ENCODE data around the gene MAN2A1. TPM values are rescaled to one million over a fixed set of nuclear protein-coding genes. Genes with fewer than 3 reads are reported as not detected.

Gene MAN2A1
- total RNA-seq, 4 donors from 2014 or later = 53.1 to 83.6 (median 59.3) TPM

DNA sequence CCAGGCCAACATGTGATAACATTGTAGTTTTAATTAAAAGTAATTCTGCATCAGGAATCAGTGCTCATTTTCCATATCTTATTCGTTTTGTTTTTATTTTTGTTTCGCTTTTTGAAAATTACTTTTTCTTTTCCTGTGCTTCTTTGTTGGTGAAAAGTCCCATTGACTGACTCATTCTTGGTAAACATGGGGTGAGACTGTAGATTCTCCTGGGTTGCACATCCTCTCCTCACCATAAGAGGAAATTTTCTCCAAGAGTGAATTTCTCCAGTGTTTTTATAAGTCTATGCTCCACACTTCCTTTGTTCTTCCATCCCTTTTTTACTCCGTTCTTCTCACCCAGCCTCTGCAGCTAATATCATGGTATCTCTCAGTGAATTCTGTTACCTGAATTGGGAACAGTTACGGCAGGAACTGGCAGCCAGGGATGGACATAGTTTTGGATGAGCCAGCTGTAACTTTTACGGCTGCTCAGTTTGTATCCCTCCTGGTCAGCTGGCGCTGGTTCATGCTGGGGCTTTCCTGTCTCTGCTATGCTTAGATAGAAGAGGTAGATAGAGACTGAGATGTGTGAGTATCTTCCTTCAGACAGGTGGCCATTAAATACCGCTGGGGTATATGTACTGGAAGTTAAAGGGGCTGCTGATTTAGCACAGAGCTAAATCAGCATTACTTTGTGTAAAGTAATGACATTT, 80.0 kb downstream of the MAN2A1 start:
- Histone ChIP-seq H3K27me3 (no peaks in the 10 kb centered on the region), H3K4me1 (no peaks in the 10 kb centered on the region), H3K36me3 (no peaks in the 10 kb centered on the region), H3K4me3 (replicated peaks in 1 of 3) (no peak overlapping the region), H3K9me3 (no peaks in the 10 kb centered on the region), H3K27ac (no peak overlapping the region)
- 94 to 95% methylated on average over 7 of the region's 7 CpGs for WGBS, 2 donors
- intact Hi-C loops (cut with DNase I) = no loop called here
- no peak for DNase-seq
- no peak for TF ChIP-seq POLR2A (IDR thresholded peaks at IDR 0.05)
- TF ChIP-seq, protein P1, sequence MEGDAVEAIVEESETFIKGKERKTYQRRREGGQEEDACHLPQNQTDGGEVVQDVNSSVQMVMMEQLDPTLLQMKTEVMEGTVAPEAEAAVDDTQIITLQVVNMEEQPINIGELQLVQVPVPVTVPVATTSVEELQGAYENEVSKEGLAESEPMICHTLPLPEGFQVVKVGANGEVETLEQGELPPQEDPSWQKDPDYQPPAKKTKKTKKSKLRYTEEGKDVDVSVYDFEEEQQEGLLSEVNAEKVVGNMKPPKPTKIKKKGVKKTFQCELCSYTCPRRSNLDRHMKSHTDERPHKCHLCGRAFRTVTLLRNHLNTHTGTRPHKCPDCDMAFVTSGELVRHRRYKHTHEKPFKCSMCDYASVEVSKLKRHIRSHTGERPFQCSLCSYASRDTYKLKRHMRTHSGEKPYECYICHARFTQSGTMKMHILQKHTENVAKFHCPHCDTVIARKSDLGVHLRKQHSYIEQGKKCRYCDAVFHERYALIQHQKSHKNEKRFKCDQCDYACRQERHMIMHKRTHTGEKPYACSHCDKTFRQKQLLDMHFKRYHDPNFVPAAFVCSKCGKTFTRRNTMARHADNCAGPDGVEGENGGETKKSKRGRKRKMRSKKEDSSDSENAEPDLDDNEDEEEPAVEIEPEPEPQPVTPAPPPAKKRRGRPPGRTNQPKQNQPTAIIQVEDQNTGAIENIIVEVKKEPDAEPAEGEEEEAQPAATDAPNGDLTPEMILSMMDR (IDR thresholded peaks at IDR 0.05) = no peak

DNA sequence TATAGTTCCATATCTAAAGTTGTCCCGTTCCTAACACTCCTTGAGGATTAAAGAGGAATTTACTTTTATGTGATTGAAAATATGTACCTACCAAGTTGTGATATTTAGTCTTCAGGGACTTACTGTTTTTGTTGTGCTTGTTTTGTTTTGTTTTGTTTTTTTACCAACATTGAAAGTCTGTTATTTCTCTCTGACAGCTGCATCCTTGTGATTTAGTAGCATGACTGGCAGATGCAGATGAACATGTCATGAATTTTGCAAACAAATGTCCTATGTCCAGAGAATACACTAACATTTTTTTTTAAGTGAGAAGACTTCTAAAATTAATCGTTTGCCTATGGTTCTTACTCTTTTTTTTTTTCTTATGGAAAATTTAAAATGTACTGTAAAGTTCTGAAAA, 85.4 kb downstream of the MAN2A1 start:
- TF ChIP-seq, protein P1 (IDR thresholded peaks at IDR 0.05) = no peak
- no peak for TF ChIP-seq POLR2A (IDR thresholded peaks at IDR 0.05)
- Histone ChIP-seq H3K36me3 (no peaks in the 10 kb centered on the region), H3K4me1 (no peaks in the 10 kb centered on the region), H3K4me3 (replicated peaks in 1 of 3) (no peak overlapping the region), H3K27ac (no peak overlapping the region), H3K27me3 (no peaks in the 10 kb centered on the region), H3K9me3 (no peaks in the 10 kb centered on the region)
- no peak for DNase-seq
- WGBS, 2 donors = 93 to 94% methylated on average over 2 of the region's 2 CpGs
- intact Hi-C loops (cut with DNase I) = no loop called here

DNA sequence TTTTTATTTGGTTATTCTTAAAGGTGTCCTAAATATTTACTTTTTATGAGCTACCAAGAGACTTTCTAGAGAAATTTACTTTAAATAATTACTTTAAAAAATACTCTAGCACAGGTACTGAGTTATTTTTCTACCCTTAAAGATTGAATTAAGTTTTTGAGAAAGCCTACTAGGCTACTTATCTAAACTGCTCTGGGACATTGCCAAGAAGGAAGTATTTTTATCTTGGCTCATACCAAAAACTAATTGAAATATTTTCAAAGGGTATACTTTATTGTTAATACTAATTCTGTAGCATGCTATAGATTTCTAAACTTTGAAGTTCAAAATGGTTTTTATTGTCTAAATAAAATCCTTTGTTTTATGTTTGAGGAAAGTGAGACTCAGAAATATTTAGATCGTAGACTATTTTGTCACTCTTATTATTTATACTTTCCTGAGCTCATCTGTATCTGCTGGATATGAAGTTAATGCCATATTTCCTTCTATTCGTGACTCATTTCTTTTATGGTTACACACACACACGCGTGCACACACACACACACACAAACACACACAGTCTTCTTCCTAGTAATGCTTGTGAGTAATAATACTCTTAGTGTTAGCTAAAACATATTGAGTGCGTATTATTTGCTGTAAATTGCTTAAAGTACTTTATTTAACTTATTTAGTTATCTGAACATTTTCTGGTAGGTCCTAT, 89.5 kb downstream of the MAN2A1 start:
- H3K36me3 ChIP-seq = no peaks in the 10 kb centered on the region
- TF ChIP-seq, protein P1 (IDR thresholded peaks at IDR 0.05) = no peak
- TF ChIP-seq POLR2A (IDR thresholded peaks at IDR 0.05) = no peak
- no peak for DNase-seq
- intact Hi-C loops (cut with DNase I) = no loop called here
- H3K27ac ChIP-seq = no peak overlapping the region
- 86 to 90% methylated on average over 5 of the region's 5 CpGs for WGBS, 2 donors
- no peaks in the 10 kb centered on the region for H3K4me1 ChIP-seq
- no peak overlapping the region for H3K4me3 ChIP-seq (replicated peaks in 1 of 3)
- no peaks in the 10 kb centered on the region for H3K27me3 ChIP-seq
- H3K9me3 ChIP-seq = no peaks in the 10 kb centered on the region

DNA sequence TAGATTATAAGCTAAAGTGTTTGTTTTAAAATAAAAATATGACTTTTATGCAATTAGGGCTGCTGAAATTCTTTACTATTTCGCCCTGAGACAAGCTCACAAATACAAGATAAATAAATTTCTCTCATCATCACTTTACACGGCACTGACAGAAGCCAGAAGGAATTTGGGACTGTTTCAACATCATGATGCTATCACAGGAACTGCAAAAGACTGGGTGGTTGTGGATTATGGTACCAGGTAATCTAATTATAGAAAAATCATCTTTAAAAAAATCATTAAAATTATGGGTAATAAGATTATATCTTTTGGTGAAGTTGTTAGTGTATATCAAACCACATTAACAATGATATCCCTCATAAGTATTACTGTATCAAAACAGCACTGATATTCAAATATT, 95.0 kb downstream of the MAN2A1 start:
- no peak overlapping the region for H3K4me3 ChIP-seq (replicated peaks in 1 of 3)
- intact Hi-C loops (cut with DNase I) = no loop called here
- WGBS, 2 donors = 96 to 98% methylated on average over 2 of the region's 2 CpGs
- TF ChIP-seq POLR2A (IDR thresholded peaks at IDR 0.05) = no peak
- TF ChIP-seq, protein P1 (IDR thresholded peaks at IDR 0.05) = no peak
- no peaks in the 10 kb centered on the region for H3K9me3 ChIP-seq
- H3K36me3 ChIP-seq = no peaks in the 10 kb centered on the region
- no peak overlapping the region for H3K27ac ChIP-seq
- H3K27me3 ChIP-seq = no peaks in the 10 kb centered on the region
- no peak for DNase-seq
- H3K4me1 ChIP-seq = no peaks in the 10 kb centered on the region

DNA sequence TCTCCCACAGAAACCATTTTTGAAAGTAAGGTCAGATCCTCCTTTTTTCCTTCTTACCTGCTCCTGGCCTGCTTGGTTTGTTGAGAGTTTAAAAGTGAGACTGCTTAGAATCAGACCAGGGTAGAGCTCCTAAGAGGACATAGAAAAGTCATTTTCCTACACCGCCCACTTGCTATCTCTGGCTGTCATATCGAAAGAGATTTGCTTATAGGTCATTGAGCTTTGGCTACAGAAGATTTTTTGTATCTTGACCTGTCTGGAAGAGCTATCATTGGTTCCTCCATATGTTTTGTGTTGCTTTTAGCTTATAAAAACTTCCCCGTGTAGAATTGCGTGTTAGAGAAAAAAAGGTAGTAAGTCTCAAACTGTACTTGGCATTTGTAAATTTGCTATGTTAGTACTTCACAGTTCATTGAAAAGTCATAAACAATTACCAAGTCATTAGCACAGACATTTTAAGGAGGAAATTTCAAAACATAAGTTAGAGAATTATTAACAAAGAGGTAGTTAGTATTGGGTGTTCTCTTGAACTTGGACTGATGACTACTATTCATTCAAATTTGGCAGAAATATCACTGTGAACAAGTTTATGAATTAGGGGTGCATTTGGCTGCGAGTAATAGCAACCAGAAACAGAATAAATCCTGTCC, 96.6 kb downstream of the MAN2A1 start:
- Histone ChIP-seq H3K4me3 (replicated peaks in 1 of 3) (no peak overlapping the region), H3K27ac (no peak overlapping the region), H3K27me3 (no peaks in the 10 kb centered on the region), H3K9me3 (no peaks in the 10 kb centered on the region), H3K36me3 (no peaks in the 10 kb centered on the region), H3K4me1 (no peaks in the 10 kb centered on the region)
- 92% methylated on average over 5 of the region's 5 CpGs for WGBS, 2 donors
- TF ChIP-seq, protein P1 (IDR thresholded peaks at IDR 0.05) = no peak
- TF ChIP-seq POLR2A (IDR thresholded peaks at IDR 0.05) = no peak
- intact Hi-C loops (cut with DNase I) = no loop called here
- DNase-seq = no peak
